Bronchial smooth muscle cell (primary cell): Measurements from ENCODE around the gene MBIP. TPM values are rescaled to one million over a fixed set of nuclear protein-coding genes. Genes with fewer than 3 reads are reported as not detected.

Experiments used
- total RNA-seq: library from RNA; depleted of rRNA; stranded (reverse); fragments of >200 nt; gene quantifications from 2 replicates; pipeline ENCODE4 v1.2.1, GENCODE V29; 2014

MBIP gene
- 7.5 and 9.3 TPM in 2 replicates for total RNA-seq

GRCh38 chr14:36320200-36320896, at the start of gene MBIP:
Gene MBIP, minus strand, starts transcription at chr14:36320637. Its CDS starts 49 bp downstream, at chr14:36320588.

Other genes starting within 250 kb of the MBIP start
- not detected in 2 replicates for gene PTCSC3, start 143.9 kb downstream of the MBIP start, total RNA-seq
- gene NKX2-1, start 199.6 kb upstream of the MBIP start, total RNA-seq, result 0.09 TPM in 1 of 2 replicates, not detected in the other